Fibroblast of upper back skin (primary cell): ENCODE results near the gene BDH2.
A peak's percentile ranks its signal among the peaks of the same experiment; 100 is the strongest.

ENCODE experiments used
- DNase-seq: peaks from one replicate; pipeline ENCODE4 v3.0.0-alpha.2; 2013

BDH2 gene

GRCh38 chr4:103079621-103080020, 20.0 kb downstream of the BDH2 start:
- DNase-seq = no peak

GRCh38 chr4:103076747-103077347, 22.8 kb downstream of the BDH2 start, which contains the start of gene SLC9B2:
SLC9B2 (minus strand) TSS chr4:103076761; CDS start chr4:103067550, 9,211 bp downstream.
- no peak for DNase-seq

DNA sequence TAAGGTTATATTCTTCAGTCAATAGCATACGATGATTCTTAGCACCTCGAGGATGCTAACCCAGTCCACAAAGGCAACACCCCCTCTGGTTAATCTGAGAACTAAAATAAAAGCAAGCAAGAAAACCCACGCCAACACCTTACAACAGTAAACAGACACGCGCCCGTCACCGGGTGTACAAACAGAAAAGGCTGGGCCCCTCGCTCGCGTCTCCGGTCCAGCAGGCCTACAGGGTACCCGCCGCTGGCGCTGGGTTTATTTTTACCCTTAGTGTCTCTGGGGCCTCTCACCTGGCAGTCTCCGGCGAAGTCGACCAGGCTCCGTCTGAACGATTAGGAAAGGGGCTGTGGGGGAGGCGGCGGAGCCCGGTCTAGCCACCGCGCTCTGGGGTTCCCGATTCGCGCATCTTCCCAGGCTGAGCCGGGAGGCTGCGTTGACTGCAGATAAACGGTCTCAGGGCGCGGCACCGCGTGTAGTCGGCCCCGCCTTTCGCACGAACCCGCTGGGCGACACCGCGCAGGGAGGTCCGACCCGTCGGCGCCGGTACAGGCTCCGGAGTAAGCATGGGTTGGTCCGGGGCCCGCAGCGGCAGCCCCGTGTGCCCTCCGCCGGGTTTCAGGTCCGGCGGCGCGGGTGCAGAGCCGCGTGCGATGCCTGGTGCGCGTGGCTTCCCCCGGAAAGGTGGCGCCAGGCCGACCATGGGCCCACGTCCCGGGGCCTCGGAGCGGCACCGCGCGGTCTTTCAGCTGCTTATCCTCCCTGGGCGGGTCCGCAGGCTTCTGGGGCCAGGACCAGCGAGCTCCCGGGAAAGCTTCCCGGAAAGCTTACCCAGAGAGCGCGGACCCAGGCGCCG, 23.5 kb downstream of the BDH2 start:
- DNase-seq = peak; percentile 64

GRCh38 chr4:103075435-103075893, 24.2 kb downstream of the BDH2 start:
- DNase-seq = no peak

DNA sequence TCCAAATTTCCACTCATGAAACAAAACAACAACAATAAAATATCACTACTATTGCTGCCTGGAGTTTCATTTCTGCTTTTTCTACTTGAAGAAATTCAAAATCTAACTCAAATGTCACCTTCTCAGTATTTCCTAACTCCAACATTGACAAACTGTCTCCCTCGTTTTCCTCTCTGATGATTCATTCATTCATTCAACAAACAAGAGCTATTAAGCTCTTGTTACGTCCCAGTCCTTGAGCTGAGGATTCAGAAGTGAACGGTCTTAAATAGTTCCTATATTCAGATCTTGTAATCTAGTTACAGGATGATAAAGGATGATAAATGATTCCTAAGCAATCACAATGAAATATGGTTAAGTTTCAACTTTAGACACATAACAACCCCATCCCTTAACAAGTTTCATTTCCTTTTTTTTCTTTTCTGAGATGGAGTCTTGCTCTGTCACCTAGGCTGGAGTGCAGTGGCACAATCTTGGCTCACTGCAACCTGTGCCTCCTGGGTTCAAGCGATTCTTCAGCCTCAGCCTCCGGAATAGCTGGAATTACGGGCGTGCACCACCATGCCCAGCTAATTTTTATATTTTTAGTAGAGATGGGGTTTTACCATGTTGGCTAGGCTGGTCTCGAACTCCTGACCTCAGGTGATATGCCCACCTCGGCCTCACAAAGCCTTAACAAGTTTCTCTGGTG, 24.7 kb downstream of the BDH2 start:
- DNase-seq = no peak

DNA sequence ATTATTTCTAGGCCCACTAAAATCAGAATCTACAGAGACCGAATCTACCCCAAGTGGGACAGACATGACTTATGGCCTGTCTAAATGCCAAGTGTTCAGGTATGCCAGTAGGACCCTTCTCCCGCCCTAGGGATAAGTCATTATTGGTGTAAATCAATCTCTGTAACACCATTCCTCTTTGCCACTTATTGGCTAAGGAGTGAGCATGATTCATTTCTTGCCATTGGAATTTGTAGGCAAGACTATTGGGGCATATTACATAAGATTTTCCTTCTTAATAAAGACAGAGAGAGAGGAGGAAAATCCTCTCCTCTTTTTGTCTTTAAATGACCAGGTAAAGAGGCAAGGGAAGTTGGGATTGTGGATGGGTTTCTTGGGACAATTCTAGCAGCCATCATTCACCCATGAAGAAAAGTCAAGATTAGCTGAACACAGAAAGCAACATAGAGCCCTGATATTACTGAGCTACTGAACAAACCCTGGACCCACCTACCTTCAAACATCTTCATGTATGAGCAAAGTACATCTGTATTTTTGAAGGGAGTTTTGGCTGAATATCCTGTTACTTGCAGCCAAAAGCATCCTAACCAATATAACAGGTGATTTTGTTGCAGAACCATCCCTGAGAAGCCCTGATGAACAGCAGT, 25.7 kb downstream of the BDH2 start:
- DNase-seq = peak; percentile 29

DNA sequence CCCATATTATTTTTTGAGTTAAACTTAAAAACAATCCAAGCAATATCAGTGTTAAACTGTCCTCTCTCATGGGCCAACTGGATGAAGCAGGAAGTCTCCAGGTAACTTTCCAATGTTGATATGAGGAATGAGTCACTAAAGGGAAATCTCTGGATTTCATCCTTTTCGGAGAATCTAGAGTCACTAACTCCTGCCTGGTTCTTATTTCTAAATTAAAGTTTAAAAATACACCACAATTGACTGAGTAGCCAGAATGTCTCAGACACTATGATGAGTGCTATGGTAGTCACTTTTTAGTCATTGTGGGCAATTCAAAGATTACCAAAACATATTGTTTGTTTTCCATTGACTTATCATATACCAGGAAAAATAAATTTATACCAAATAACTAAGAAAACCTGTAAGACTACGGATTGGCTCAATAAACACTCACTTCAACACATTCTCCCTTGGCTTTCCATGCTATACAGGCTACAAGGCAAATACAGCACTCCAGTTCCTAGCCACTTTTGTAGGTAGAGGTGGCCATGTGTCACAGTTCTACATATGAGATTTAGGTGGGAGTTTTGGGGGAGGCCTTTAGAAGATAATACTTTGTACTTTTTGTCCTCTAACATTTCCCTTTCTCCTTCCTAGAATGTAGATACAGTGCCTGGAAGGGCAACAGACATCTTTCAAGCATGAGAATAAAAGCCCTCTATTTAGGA, 31.6 kb downstream of the BDH2 start:
- peak; percentile 16 for DNase-seq

DNA sequence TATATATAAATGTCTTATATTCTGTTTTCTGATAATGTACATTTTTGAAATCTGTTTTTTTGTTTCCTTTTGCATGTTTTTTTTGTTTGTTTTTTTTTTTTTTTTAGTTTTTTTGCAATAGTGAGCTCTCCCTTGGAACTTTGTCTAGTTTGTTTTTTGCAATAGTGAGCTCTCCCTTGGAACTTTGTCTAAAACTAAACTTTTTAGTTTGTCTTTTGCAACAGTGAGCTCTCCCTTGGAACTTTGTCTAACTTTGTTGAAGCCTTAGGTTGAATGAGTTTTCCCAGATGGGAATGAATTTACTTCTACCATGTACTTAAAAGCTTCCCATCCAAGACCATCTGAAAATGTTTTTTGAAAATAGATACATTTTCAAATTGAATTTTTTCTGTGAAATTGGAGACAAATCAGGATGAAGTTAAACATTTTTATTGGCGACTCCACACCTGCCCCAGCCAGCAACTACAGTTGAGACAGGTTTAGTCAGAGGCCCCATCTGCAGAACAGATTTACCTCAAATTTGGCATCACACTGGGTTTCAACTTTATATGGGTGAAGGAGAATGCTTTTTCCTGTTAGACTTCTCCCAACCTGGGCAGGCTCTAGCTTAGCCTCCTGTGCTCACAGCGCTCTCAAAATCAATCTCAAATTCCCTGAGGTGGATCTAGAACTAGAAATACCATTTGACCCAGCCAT, 39.0 kb downstream of the BDH2 start:
- DNase-seq = no peak

GRCh38 chr4:103054030-103054429, 45.6 kb downstream of the BDH2 start:
- DNase-seq = no peak

GRCh38 chr4:103052779-103053178, 46.9 kb downstream of the BDH2 start:
- no peak for DNase-seq

DNA sequence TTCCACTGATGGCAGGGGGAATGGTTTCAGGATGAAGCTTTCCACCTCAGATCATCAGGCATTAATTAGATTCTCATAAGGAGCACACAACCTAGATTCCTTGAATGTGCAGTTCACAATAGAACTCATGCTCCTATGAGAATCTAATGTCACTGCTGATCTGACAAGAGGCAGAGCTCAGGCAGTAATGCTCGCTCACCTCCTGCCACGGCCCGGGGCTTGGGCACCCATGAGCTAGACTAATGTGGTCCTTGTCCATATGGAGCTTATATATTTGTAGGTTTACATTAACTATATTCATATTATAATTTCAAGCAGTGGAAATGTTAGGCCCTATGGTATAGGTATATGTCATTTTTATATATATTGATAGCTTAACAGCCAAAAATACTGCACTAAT, 47.5 kb downstream of the BDH2 start:
- no peak for DNase-seq

DNA sequence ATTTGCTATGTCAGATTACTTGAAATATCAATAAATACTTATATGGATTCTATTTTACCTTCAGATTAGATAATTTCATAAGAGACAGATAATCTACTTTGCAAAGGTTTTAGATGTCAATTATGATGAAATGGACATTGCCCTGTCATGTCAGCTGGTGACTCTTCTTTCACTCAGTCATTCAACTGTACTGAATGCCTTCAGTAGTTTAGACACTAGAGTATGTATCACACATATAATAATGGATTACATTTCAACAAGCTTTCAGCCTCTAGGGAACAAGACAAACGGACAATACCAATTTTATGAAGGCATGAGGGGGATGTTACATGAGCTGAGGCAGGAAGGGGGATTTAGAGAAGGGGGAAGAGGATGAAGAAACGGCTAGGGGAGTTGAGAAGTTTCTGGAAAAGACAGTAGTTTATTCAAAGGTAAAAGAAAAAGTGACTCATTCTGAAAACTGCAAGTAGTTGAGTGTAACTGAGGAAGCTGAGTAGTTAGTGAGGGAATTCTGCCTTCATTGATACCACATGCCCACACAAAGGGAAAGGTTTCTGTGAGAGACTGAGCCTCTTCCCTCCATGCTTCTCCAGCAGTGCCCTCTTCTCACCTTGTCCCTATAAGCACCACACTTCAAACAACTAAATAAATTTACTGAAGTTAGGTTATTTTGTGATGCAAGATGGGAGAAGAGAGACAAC, 48.7 kb downstream of the BDH2 start:
- peak; percentile 12 for DNase-seq

GRCh38 chr4:103046416-103047290, 53.0 kb downstream of the BDH2 start:
- peak; percentile 41 for DNase-seq

DNA sequence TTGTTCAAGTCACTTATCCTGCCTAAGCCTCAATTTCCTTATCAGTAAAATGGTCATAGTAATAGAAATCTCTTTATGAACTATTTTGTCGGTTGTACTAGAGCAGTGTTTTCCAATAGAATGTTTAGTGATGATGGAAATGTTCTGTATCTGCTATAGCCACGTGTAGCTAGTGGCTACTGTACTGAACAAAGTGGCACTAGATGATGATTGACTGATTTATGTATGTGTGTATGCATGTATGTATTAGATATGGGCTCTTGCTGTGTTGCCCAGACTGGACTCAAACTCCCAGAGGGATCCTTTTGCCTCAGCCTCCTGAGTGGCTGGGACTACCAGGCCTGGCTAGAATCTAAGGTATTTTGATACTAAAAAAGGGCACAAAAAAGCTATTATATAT, 55.5 kb downstream of the BDH2 start:
- no peak for DNase-seq

DNA sequence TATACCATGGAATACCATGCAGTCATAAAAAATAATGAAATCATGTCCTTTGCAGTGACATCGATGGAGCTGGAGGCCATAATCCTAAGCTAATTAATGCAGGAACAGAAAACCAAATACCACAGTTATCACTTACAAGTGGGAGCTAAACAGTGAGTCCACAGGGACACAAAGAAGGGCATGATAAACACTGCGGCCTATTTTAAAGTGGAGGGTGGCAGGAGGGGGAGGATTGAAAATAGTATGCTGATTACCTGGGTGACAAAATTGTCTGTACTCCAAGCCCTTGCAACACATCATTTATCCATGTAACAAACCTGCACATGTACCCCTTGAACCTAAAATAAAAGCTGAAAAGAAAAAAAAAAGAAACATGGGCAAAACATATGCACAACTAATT, 63.5 kb downstream of the BDH2 start:
- no peak for DNase-seq

- peak; percentile 18 for DNase-seq
Measured at GRCh38 chr4:103032574-103032973, 67.1 kb downstream of the BDH2 start.

DNA sequence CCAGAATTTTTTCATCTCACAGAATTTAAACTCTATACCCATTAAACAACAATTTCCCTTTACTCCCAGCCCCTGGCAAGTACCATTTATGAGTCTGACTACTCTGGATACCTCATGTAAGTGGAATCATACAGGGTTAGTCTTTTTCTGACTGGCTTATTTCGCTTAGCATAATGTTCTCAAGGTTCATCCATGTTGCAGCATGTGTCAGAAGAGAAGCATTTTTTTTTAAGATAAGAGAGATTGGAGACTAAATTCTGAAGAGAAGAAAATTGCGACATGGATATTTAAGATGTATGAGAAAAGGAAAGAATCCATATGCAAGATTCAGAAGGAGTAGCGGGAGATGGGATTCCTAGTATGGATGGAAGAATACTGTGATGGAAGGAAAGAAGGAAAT, 68.8 kb downstream of the BDH2 start:
- DNase-seq = no peak

DNA sequence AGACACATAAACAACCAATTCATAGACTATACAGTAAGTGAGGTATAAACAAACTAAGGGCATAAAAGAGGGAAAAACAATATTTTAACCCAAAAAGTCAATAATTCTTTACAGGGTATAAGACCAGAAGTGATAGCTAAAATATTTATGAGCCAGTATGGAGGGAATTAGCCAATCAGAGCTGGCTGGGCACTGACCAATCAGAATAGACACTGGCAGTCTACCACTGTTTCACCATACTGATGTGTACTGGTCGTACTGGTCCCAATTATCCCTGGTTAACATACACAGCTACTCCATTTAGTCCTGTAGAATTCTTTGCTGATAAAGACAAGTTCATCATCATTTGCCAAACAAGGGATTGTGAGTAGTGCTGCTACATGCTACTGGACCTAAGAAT, 70.3 kb downstream of the BDH2 start:
- no peak for DNase-seq
